SH-SY5Y (cell line): ENCODE data around the gene SFTA2.

Experiments
- GATA2 ChIP-seq: IDR thresholded peaks from 2 replicates; pipeline ENCODE4 v1.6.1; 2011; ENCODE audit warnings: mild to moderate bottlenecking, low read depth, low read length
- GATA3 ChIP-seq: IDR thresholded peaks from 2 replicates; pipeline ENCODE4 v1.6.1; 2011; ENCODE audit warnings: low read depth, mild to moderate bottlenecking, low read length, moderate library complexity

Gene SFTA2

DNA sequence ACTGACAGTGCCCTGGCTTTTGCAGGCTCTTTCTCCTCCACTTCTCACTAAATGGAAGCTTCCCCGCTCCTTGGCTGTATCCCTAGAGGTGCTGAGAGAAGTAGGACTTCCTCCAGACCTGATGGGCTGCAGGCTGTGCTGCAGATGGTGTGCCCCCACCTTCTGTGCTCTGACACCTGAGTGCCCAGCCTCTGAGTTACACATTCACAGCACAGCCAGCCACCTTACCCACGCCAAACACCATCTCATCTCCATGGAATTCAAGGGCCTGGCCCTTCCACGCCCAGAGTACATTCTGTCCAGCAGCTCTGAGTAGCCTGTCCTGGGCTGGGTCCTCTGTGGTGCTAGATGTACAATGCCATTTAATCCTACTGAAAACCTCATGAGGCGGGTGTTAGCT lies 5.3 kb downstream of the SFTA2 start:
- TF ChIP-seq GATA3 (no peak), GATA2 (no peak)

DNA sequence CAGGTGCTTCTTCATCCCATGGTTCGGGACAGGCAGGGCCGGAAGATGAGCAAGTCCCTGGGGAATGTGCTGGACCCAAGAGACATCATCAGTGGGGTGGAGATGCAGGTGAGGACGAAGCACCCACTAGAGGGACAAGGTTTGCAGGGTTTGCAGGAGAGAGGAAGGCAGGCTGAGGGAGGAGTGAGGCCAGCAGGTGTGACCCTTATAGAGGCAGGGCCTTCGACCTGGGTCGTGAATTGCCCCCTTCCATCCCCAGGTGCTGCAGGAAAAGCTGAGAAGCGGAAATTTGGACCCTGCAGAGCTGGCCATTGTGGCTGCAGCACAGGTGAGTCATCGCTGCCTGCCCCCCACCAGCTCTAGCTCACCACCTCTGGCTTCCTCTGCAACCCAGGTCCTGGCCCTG lies 9.5 kb downstream of the SFTA2 start:
- TF ChIP-seq GATA2: no peak
- no peak for TF ChIP-seq GATA3

DNA sequence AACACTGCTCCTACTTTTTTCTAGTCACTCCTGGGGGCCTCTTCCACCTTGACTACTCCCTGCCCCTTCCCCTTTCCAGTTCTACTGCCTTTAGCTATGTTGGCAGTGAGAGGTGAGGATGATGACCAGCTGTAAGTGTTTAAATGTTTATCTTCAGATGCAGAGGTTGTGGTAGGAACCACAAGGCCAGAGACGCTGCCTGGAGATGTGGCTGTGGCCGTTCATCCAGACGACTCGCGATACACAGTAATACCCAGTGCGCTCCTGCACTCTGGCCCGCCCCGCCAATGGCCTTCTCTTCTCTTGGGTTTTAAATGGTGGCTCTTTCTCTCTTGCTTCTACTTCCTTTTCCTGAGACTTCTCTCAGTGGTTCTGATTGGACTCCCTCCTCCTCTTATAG lies 13.3 kb downstream of the SFTA2 start:
- TF ChIP-seq GATA3 (no peak), GATA2 (no peak)

DNA sequence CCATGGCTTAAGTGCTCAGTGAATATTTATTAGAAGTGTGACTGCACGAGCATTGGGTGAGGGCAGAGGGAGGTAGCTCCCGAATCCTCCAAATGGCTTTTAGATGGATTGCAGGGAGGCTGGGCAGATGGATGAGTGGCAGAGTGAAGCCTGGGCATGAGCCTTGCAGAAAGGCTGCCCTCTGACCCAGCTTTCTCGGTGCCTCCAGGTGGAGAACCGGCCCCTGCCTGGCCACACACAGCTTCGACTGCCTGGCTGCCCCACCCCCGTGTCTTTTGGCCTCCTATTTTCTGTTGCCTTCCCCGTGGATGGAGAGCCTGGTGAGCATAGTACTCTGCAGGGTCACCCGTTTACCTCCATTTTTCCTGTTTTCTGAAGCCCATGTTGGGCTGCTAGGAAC lies 14.5 kb downstream of the SFTA2 start:
- no peak for TF ChIP-seq GATA2

DNA sequence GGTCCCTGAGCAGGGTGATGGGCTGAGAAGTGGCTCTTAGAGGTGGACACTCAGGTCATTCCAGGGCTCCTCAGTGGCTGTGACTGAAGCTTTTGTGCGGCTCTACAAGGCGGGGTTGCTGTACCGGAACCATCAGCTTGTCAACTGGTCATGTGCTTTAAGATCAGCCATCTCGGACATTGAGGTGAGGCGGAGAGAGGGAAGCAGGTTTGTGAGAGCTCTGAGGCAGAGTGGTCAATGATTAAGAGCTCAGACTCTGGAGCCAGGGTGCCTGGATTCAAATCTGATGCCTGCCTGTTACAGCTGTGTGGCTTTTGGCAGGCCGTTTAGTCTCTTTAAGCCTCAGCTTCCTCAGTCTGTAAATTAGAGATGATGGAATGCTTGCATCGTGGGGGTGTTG lies 14.9 kb downstream of the SFTA2 start:
- TF ChIP-seq GATA2: no peak
- TF ChIP-seq GATA3: no peak

DNA sequence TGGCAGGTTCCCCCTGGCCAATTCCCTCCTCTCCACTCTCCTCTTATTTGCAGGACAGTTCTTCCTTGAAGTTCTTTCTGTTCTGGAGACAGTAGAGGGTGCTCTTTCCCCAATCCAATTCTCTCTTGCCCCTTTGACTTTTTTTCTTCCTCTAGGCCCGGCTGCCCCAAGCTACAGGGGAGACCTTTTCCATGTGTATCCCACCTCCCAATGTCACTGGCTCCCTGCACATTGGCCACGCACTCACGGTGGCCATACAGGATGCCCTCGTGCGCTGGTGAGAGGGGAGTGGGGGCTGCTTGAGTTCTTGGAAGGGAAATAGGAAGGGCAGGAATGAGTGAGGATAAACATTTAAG lies 16.4 kb downstream of the SFTA2 start:
- TF ChIP-seq GATA2 (no peak), GATA3 (no peak)

DNA sequence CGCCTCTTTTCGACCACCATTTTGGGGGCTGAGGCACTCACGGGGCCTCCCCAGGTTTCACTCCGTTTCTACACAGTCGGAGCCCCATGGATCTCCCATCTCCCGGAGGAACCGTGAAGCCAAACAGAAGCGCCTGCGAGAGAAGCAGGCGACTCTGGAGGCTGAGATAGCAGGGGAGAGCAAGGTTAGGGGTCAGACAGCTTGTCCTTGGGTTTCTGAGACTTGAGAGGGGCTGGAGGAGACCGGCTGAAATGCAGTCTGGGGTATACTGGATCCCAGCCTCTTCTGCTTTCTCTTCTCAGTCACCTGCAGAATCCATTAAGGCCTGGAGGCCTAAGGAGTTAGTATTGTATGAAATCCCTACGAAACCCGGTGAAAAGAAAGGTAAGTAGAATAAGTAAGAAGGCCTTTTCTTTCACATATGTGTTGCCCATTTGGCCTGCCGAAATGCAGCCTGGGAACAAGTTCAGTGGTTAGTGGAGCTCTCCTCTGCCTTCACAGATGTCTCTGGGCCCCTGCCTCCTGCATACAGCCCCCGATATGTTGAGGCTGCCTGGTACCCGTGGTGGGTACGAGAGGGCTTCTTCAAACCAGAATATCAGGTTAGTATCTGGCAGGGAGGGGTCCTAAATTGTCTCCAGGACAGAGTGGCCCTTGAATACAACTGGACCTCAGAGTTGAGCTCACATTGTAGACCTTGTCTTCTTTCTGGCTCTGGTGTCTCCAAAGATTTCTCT lies 16.9 kb downstream of the SFTA2 start:
- no peak for TF ChIP-seq GATA3
- TF ChIP-seq GATA2: no peak

DNA sequence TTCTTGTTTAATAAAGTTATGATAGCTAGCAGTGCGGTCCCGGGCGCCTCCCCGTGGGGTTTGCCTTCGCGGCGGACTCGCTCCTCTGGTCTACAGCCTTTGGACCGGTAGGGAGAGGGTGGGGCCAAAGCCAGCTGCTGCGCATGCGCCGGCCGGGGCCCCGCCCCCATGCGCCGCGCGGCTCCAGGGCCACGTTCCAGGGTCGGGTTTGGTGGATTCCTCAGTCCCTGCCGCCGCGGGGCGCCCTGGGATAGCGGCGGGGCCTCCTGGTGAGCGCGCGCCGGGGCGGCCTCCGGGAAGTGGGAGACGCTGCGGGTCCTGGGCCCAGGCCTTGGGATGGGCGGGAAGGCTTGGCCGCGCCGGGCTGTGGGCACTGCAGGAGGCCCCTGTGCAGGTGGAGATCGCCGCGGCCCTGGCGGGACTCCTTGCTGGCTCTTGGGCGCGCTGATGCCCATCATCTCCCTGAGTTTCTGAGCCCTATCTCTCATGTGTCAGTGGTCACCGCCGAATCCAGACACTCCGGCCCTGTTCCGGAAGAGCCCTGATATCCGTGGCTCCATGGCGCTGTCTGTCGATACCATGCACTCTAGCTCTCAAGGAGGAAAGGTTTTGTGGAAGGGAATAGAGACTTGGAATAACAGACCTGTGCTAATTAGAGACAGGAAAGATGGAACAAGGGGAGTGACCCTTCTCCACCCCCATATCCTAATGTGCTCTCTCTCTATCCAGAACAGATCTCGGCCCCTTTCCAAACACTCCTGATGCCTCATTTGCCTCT lies 17.7 kb downstream of the SFTA2 start, which contains the start of gene VARS2:
Gene VARS2, plus strand, starts transcription at position 163 of the 778 bp plus-strand sequence. Its CDS starts 599 bp downstream, at position 762.
- TF ChIP-seq GATA2 (no peak; the same call in 1 of the 2 replicates), GATA3 (no peak)

DNA sequence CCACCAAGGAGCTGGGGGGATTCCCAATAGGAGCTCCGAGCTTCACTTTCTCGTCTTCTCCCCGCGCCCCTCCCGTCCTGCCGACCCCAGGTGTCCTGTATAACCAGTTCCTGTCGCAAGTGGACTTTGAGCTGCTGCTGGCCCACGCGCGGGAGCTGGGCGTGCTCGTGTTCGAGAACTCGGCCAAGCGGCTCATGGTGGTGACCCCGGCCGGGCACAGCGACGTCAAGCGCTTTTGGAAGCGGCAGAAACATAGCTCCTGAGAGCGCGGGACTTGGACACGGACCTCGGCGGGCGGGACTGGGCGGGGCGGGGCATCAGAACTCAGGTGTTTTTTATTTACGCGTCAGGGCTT lies 18.3 kb downstream of the SFTA2 start:
- TF ChIP-seq GATA3 (no peak), GATA2 (no peak)

DNA sequence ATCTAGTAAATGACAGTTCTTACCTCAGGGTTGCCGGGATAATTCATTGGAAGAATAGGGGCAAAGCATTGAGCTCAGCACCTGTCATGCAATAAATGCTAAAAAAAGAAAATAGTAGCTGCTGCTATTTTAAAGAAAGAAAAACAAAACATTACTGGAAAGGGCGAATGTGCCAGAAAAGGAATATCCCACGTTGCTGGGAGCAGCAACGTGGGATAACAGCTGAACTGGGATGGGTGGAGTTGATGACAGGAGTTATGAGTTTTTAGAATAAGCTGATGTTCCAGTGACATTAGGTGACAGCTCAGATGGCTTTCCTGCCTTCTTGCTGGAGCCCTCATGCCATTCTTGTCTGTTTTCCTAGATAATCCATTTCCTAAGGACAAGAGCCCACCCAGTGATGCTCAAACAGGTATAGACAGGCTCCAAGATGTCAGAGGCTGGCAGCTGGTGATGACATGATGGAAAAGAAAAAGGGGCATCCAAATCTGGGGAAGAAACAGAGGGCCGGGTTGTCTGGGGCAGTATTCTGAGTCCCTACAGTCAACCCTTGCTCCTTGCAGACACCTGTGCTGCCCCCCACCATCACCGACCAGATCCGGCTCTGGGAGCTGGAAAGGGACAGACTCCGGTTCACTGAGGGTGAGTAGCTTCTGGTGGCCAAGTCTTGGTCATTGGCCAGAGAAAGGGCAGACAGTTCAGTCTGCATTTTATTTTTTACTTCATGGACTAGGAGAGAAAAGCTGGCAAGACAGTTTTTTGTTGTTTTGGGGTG lies 19.0 kb downstream of the SFTA2 start:
- TF ChIP-seq GATA2 (no peak), GATA3 (no peak)

DNA sequence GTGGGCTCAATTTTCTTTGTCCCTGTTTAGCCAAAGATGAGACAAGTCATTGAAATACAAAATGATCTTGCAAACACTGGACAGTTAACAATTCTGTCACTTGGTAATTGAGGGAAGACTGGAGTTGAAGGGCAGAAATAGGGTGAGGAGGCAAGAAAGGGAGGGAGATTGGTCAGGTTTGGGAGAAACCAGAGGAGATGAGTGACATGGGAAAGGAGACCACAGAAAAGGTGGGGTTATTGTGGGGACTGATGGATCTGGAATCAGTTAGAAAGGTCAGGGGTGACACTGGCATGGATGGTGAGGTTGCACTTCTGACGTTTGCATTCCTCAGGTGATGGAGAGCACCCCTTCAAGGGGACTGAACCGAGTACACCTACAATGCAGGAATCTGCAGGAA lies 23.3 kb downstream of the SFTA2 start:
- TF ChIP-seq GATA2 (no peak), GATA3 (no peak)

DNA sequence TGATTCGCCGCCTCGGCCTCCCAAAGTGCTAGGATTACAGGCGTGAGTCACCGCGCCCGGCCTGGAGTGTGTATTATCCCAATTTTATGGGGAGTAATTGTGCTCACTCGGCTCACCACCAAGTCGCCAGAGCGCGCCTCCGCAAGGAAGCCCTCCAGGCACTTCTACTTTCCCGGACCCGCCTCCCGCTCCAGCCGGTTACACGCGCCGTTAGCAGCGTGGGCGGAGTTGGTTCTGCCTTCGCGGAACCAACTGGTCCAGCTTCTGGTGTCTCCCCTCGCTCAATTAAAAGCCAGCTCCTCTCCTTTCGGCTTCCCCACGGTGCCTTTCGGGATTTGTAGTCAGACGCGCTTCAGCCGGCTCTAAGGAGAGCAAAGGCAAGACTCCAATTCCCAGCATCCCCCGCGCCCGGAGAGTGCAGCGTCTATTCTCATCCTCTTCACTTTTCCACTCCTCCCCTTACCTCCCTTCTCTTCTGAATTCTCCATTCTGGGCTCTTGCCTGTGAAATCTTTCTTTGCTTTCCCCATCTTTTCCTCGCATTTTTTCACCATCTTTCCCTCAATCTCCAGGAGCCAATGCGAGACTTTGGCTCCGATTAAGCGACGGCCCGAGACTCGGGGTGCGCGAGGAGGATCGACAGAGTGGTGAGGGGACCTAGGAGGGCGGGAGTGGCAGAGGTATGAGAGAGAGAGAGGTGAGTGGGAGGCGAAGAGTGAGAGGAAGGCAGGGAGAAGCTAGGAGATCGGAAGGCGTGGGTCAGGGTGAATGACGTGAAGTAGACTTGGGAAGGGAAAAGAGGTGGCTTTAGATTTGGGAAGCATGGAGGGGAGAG lies 24.0 kb downstream of the SFTA2 start, which contains the start of gene GTF2H4:
Gene GTF2H4, plus strand, starts transcription at position 450 of the 834 bp plus-strand sequence.
- TF ChIP-seq GATA2 (no peak; the same call in 1 of the 2 replicates), GATA3 (no peak)

DNA sequence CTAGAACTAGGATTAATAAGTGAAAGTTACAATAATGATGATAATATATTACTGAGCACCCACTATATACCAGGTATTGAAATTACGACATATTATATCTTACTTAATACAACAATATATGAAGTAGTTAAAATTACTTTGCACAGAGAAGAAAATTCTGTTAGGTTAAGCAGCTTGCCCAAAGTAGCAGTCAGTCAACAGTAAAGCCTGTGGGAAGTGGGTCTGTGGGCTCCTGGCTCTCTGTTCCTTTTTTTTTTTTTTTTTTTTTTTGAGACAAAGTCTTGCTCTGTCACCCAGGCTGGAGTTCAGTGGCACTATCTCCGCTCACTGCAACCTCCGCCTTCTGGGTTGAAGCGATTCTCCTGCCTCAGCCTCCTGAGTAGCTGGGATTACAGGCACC lies 28.7 kb downstream of the SFTA2 start:
- TF ChIP-seq GATA3: no peak
- no peak for TF ChIP-seq GATA2
